Hair follicle dermal papilla cell (primary cell): ENCODE data around the gene GRIN2C. TPM values are rescaled to one million over a fixed set of nuclear protein-coding genes. Genes with fewer than 3 reads are reported as not detected.

Experiments
- total RNA-seq: library from RNA; depleted of rRNA; stranded (reverse); fragments of >200 nt; gene quantifications from 2 replicates; pipeline ENCODE4 v1.2.3, GENCODE V29; 2012

GRIN2C gene
- total RNA-seq, result 0.12 and 0.16 TPM in 2 replicates

DNA sequence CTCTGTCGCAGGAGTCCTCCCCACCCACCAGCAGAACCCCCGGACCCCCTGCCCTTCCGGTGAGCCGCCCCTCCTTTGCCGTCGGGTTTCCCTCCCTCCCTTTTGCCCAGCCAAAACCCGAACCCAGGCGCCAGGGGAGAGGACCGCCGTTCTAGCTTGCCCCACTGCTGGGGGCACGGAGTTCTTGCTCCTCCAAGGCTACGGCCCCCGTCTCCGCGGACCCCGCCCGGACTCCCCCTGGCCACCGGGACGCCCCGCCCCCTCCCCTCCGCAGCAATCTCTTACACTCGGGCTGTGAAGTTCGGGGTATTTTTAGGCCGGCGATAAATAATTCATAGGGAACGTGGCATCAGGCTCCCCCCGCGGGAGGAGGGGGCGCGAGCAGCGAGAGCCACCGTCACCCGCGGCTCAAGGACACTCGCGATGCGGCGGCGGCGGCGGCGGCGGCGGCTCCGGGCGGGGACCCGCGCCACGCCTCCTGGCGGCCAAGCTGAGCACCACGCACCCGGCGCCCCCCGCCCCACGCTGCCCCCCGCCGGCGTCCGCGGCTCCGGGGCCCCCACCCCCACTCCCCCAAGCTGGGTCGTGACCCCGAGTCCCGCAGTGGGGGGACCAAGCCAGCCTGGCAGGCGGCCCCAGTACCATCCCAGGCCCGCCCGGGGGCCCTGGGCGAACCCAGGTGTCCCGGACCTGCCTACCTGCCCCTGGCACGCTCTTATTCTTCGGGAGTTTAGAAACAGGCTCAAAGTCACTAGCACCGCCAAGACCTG is at the start of gene GRIN2C:
GRIN2C (minus strand) TSS at position 427 of the 770 bp plus-strand sequence. CDS start 4,793 bp downstream, outside the sequence.

DNA sequence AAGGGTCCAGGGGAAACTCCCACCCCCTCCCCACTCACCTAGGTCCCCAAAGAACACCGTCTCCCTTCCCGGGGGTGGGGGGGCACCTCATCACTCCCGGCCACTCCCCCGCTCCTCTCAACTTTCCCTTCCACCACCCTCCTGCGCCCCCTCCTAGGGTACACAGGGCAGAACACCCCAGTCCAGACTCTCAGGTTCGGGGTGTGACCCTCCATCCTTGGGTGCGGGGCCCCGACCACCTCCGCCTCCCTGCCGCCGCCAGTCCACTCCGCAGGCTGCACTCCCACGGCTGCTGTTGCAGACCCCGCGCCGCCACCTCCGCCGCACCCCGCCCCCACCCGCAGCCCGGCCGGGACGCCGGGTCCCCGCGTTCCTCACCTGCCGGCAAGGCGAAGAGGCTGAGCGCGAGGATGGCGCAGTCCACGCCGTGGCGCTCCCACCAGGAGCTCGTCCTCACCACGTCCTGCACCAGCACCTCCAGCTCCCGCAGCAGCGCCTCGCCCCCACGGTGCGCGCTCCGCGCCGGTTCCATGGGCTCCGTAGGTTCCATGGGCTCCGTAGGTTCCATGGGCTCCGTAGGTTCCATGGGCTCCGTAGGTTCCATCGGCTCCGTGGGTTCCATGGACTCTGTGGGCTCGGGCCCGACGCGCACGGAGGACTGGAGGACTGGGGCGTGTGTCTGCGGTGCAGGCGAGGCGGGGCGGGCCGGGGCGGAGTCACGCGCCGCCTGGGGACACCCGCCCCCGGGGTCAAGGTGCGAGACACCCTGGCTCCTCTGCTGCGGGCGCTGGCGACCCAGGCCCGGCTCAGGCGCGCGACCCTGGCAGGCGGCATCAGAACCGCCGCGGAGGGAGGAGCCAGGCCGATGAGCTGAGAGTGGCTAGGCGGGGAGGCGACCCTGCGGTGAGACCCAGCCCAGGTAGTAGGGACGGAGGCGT is 33.6 kb upstream of the GRIN2C start, which contains the start of gene FADS6:
FADS6 (minus strand) TSS at position 660 of the 938 bp plus-strand sequence; CDS start at position 622, 38 bp downstream.

DNA sequence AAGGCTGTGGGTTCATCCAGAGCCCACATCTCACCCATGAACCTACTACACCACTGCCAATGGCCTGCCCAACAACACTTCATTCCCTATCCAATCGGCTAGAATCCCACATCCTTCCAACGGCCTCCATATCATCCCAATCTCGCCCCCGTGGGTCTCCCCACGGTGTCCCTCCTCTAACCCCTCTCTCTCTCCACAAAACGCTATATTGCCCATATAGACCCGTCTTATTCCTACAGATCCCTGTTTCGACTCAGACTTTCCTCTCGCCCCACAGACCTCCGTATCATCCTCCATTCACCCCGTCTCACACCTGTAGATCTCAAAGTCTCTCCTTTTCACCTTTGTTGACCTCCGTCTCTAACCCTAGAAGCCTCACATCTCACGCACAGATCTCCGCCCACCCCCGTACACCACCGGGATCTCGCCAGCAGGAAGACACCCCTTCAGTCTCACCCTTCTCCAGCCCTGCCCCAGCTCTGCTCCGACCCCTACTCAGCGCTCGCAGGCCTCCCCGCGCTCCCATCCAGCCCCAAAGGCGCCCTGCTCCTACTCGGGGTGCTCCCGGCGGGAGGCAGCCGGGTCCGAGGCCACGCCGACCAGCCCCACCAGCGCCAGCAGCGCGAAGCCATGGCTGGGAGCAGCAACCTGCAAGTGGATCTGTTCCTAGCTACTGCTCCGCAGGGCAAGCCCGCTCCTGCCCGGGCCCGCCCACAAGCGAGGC is 12.8 kb upstream of the GRIN2C start, which contains the start of gene FDXR:
FDXR (minus strand) TSS at position 682 of the 724 bp plus-strand sequence; CDS start at position 632, 50 bp downstream.

Other genes with a start within 250 kb of the GRIN2C start
- gene CD300E, start 236.1 kb downstream of the GRIN2C start, total RNA-seq, result not detected in 2 replicates
- not detected in 2 replicates for gene CD300LF, start 147.0 kb downstream of the GRIN2C start, total RNA-seq
- gene RAB37, start 122.6 kb downstream of the GRIN2C start, total RNA-seq, result 0.49 and 0.85 TPM in 2 replicates
- gene NHERF1, start 111.3 kb downstream of the GRIN2C start, total RNA-seq, result 15.4 and 23.3 TPM in 2 replicates
- gene NAT9, start 83.5 kb downstream of the GRIN2C start, total RNA-seq, result 39.3 and 42.5 TPM in 2 replicates
- gene FDXR, start 13.1 kb upstream of the GRIN2C start, total RNA-seq, result 14.1 and 26.0 TPM in 2 replicates
- gene FADS6, start 33.7 kb upstream of the GRIN2C start, total RNA-seq, result not detected in 2 replicates
- gene USH1G, start 63.4 kb upstream of the GRIN2C start, total RNA-seq, result not detected in 2 replicates
- not detected in 2 replicates for gene OTOP2, start 64.4 kb upstream of the GRIN2C start, total RNA-seq
- not detected in 2 replicates for gene OTOP3, start 76.0 kb upstream of the GRIN2C start, total RNA-seq
- gene HID1, start 112.9 kb upstream of the GRIN2C start, total RNA-seq, result 0.16 and 0.61 TPM in 2 replicates
- gene CDR2L, start 127.7 kb upstream of the GRIN2C start, total RNA-seq, result 29.3 and 30.5 TPM in 2 replicates
- 14.8 and 24.9 TPM in 2 replicates for gene MRPL58, start 152.8 kb upstream of the GRIN2C start, total RNA-seq
- gene ATP5PD, start 187.1 kb upstream of the GRIN2C start, total RNA-seq, result 175 TPM in 2 replicates
- 24.5 and 25.3 TPM in 2 replicates for gene KCTD2, start 187.3 kb upstream of the GRIN2C start, total RNA-seq
- 28.1 and 33.5 TPM in 2 replicates for gene SLC16A5, start 228.1 kb upstream of the GRIN2C start, total RNA-seq